G401.6 (cell line): ENCODE measurements around the gene TBC1D14.
"Not testable (repeated sequence)": the region's sequence is repeated elsewhere in the genome, so short reads cannot be mapped to it uniquely, and the experiment has no call there.

Source experiments
- FAIRE-seq: peaks from 2 replicates; lab custom pipeline; 2012; peaks lifted over from hg19 to GRCh38; lab: Jason Lieb, UNC

TBC1D14 gene

DNA sequence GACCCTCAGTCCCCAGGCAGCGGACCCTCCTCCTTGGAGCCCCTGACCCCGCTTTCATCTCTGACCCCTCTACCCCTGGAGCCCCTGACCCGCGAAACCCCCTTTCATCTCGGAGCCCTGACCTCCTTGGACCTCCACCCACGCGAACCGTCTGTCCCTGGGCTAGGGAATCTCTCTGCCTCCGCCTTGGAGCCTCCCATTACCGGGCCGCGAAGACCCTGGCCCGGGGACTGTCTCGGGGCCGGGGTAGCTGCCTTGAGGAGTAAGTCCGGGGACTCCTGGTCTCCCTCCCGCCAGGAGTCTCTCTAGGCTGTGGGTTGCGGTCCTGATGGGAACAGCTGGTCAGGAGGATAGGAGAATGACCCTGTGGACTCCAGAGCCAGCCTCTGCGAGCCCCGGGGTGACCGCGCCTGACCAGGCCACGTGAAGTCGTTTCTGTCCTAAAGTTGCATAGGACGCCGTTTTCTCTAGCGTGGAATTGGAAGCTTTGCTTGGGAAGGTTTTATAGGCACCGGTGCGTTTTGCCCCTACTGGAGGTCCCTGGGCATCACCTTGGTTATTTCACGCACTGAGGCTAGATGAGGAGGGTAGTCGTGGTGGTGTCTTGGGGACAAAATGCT is 824 bp downstream of the TBC1D14 start:
- no peak for FAIRE-seq

DNA sequence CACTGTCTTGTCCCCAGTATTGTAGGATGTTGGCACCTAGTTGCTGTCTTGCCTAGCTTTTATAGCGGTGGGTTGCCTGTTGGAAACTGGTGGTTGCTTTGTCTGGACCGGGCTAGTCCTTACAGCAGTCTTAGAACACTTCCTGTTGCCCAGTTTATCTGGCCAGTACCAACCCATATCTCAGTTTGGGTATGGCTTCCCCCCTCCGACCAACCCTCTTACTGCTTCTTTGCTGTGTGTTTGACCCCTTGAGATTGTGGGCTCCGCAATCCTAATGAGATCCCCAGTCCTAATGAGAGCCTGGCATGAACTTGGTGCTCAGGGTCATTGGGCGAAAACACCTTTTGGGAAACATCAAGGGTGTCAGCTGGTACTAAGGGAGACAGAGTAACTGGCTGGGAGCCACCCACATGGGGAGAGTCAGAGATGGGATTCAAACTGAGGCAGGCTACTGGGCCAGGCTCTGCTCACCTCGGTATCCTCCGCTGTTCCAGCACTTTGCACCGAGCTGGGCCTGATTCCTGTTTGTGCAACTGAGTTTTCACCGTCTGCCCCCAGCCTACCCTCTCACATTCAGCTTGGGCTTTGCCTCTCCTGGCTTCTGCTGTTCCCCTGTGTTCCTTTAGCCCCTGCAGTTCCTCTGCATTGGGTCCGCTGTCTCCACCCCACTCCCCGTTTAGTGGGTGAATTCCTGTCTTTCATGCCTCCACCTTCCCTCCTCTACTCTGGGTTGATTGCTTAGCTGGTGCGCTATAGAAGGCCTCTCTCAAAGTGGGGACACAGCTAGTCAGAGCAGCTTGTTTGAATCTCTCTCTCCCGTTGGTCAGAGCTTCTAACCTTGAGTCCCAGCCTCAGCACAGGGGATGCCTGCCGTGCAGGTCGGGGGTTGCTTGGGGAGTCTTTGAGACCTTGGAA is 1.6 kb downstream of the TBC1D14 start:
- FAIRE-seq, result no peak

DNA sequence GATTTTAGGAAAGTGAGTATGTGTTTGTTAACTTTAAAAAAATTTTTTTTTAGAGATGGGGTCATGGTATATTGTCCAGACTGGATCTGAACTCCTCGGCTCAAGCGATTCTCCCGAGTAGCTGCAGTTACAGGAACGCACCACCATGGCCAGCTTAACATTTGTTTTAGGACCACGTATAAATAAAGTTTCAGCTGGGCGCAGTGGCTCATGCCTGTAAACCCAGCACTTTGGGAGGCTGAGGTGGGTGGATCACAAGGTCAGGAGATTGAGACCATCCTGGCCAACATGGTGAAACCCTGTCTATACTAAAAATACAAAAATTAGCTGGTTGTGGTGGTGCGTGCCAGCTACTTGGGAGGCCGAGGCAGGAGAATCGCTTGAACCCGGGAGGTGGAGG is 2.3 kb downstream of the TBC1D14 start:
- not testable (repeated sequence) for FAIRE-seq

DNA sequence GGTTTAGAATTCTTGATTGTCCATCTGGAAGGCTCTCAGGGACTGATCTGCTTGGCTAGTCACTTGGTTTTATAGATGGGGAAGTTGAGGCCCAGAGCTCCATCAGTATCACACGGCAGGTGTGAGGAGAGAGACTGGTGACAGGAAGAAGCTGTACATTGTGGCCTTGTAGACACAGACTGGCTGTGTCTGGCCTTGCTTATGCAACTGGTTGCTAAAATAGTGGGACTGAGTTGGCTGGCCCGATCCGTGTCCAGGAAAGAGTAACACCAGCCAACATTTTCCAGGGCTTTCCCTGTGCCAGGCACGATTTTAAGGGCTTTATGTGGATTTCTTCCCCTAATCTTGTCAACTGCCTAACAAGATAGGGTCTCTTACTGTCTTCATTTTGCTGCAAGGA is 2.8 kb downstream of the TBC1D14 start:
- FAIRE-seq, result no peak

DNA sequence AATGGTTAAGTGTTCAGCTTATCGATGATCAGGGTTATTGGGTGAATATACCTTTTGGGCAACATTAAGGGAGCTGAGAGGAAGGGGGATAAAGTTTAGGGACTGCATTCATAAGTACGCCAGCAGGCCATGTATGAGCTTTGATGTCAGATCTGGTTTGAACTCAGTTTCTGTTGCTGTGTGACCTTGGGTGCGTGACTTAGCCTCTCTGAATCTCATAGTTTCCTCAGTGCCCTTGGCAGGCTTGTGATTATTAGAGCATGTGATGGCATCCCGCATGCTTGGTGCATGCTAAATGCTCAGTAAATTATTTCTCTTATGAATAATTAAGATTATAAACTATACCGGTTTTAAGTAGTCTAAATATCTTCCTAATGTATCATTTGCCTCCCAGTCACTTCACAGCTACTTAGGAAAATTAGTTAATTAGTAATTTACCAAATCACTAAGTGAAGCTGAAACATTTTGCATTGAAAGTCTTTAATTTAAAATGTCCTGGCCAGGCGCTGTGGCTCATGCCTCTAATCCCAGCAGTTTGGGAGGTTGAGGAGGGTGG is 3.8 kb downstream of the TBC1D14 start:
- FAIRE-seq, result no peak

DNA sequence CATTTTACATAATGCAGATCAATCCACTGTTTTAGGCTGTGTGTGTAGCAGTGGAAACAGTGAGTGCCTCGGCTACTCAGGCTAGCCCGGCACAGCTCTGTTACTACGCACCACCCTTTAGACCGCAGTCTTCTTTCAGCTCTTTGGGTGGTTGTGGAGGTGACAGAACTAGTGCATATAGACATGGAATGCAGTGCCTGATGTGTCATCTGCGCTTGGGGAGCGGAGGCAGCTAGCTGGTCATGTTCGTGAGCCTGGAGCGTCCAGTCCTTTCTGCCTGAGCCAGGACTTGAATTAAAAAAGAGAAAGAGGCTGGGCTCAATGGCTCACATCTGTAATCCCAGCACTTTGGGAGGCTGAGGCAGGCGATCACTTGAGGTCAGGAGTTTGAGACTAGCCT is 4.8 kb downstream of the TBC1D14 start:
- no peak for FAIRE-seq

DNA sequence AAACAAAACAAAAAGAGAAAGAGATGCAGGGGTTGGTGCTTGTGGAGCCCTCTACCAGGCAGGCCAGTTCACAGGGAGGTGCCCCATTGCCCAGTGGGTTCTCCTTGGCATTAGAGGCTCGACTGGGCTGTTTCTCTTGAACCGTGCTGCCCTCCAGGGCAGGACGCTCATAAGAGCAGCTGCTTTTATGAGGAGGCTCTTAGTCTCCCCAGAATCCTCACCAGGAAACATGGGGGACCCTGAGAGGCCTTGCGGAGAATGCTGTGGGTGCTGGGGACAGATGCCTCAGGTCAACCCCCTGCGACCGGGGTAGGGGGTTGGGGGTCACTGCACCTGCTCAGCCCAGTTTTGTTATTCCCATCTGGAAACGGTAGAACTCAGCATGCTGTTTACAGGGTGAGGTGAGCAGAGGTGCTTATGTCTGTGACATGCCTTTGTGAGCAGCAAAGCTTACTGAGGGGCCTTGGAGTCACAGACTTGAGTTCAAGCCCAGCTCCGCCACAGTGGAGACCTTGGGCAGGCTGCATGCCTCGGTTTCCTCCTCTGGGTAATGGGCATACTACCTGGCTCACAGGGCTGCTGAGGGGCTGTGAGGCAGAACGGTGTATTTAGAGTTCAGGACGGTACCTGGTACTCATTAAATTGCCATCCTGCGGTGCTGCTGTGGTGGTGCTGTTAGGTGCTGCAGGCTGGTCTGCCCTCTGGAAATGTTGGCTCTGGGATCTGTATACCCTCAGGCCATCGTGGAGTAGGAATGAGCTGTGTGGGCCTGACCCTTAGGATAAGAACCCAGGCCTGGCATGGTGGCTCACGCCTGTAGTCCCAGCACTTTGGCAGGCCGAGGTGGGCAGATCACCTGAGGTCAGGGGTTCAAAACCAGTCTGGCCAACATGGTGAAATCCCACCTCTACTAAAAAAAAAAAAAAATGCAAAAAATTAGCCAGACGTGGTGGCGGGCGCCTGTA is 5.7 kb downstream of the TBC1D14 start:
- no peak for FAIRE-seq

DNA sequence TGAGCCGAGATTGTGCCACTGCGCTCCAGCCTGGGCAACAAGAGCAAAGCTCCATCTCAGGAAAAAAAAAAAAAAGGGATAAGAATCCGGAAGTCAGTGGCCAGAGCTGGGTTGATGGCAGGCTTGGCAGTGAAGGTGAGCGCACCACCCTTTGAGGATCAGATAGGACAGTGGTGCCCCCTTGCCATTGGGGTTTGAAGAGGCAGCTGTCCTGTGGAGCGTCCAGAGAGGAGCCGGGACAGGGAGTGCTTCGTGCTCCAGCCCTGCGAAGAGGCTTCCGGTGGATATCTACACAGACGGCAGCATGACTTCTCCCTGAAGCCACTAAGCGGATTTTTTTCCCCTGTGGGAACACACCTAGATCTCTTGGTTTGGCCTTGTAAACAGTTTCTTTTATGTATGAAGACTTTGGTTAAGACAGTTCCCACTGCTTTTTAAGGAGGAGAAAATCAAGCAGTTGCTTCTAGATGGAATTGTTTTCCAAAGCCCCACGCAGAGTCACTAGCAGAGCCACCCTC is 6.5 kb downstream of the TBC1D14 start:
- no peak for FAIRE-seq

DNA sequence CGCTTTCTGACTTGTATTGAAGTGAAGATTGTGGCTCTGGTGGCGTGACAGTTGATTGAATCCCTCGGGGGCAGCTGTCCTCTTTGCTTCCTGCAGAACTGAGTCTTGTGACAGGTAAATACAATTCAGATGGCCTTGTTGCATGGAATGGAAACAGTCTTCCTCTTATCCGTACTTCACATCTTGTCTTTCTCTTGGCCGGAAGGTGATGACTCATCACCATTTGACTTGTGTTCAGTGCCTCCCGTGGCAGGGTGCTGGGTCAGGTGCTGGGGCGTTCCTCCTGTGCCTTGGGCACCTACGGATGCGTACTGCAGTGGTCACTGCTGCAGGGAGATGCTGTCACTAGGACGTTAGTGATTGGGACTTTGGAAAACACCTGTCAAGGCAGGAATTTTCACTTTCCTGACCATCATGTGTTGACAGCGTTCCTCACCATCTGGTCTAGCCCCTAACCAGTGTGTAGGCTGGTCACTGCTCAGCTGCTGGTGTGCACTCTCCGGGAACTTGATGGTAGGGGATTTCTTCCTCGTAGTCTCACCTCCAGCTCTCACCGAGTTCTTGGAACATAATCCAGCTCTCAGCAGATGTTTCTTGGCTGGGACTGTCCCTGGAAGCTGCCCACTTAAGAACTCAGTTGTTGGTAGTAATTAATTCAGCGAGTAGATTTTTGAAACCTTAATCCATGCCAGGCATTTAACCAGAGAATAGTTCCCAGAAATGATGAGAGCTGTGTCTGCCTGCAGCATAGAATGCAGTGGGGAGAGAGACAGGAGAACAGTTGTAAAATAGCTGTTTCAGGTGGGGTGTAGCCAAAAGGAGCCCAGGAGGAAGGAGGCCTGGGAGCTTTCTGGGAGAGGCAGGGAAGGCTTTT is 7.2 kb downstream of the TBC1D14 start:
- no peak for FAIRE-seq

DNA sequence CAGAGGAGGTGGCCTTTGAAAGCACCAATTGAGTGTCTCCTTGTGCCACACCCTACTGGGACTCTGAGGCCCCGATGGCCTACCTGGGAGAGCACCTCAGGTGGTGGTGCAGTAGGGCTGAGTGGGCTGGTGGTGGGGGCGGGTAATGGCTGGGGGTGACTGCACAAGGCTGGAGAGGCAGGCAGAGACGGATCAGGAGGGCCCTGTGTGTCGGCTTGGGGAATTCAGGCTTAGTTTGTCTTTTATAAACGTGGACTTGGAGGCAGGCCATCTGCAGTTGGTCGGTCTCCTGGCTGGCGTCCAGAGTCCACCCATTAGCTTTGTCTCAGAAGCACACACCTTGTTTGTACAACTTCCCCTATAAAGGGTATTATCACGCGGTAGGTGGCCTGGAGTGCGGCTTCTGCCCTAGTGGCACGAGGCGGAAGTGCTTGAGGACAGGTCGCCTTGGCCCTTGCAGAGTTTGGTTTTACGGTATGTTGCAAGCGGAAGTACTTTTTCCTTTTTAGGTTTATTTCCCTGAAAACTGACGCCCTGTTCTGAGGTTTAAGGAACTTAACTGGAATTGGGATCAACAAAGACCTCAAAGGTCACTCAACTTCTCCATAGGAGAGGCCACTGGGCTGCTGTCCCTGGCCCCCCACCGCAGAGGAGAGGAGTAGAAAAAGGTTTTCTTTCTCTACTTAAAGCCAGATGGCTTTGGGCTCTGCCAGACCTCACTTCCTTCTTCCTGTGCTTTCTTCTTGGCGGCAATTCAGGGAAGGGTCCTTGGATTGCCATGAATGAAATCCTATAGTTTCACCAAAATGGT is 8.0 kb downstream of the TBC1D14 start:
- FAIRE-seq, result no peak

DNA sequence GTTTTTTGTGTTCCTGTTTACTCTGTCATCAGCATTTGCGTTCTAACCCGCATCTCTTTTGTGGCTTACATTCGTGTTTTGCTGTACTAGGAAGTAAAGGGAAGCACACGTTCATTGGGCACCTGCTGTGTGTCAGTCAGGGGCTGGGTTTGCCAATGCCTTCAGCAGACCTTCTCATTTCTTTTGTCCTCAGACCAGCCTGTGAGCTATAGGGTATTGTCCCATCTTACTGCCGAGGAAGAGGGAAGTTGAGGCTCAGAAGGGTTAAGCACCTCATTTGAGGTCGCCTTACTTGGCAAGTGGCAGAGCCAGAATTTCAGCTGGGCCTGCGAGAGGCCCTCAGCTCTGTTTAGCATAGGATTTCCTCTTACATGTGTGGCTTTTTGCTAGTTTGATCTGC is 8.7 kb downstream of the TBC1D14 start:
- no peak for FAIRE-seq

DNA sequence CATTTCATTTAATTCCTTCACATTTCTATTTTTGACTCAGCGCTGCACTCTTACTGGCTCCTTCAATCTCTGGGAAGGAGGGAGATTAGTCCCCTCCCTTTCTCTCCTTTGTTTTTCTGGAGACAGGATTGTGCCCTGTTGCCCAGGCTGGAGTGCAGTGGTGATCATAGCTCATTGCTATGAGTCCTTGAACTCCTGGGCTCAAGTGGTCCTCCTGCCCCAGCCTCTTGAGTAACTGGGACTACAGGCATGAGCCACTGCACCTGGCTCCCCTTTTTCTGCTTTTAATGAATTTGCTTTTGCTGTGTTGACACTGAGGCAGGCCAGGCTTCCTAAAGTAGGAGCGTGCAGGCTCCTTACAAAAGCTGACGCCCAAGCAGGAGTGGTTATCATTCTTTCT is 10.5 kb downstream of the TBC1D14 start:
- FAIRE-seq, result no peak

DNA sequence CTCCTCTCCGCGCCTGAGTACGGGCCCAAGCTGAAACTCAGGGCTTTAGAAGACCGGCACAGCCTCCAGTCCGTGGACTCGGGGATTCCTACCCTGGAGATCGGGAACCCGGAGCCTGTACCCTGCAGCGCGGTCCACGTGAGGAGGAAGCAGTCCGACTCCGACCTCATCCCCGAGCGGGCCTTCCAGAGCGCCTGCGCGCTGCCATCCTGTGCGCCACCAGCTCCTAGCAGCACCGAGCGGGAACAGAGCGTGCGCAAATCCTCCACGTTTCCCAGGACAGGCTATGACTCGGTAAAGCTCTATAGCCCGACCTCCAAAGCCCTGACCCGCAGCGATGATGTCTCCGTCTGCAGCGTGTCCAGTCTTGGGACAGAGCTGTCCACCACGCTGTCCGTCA is 13.9 kb downstream of the TBC1D14 start:
- FAIRE-seq, result no peak

DNA sequence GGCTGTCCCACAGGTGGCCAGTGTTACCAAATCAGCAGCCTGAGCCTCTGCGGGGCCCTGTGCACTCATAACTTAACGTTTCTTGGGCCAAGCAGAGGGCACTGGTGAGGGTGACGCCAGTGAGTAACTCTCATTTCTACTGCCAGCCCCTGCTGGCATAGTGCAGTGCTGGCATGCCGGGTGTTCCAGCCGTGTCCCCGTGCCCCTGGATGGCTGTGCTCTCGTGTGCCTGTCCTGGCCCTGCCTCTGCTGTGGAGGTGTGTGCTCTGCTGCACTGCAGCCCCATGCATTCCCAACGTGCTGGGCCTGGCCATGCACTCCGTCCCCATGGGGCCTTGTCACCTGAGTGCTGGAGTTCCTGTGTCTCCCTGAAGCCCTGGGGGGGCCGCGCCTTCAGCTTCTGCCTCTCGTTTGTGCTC is 14.7 kb downstream of the TBC1D14 start:
- no peak for FAIRE-seq

DNA sequence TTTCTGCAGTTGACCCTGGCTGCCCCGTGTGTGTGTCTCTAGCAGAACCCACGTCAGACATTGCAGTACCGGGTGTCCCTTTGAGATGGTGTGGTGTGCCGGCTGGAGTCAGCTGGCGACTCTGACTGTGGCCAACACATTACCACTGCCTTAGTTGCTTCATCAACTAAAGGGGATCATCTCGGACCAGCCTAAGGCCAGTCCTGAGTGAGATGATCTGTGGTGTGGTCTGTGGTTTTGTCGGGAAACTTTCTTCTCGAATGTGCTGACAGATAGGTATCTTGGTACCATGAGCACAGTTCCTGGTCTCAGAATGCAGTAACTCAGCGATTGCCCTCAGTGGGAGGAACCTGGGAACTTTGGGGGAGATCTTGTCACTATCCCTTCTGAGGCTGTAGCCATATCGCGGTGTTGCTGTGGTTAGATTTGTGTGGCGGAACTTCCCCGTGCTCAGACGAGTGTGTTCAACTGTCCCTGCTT is 15.8 kb downstream of the TBC1D14 start:
- no peak for FAIRE-seq

DNA sequence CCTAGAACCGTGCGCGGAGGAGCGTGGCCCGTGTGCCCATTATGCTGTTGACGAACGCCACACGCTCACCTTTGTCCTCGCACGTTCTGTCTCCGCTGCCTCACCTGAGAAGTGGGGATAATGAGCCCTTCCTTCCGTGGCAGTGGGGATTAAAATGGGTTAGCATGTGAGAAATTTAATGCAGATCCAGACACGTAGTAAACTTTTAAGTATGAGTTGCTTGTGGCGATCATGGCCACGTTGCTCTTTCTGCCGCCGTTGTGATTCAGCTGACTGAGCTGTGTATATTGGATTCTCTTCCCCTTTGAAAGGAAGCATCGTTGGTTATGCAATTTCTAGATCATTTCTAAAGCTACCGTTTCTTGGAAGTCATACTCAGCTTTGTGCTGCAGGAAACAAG is 16.5 kb downstream of the TBC1D14 start:
- no peak for FAIRE-seq

DNA sequence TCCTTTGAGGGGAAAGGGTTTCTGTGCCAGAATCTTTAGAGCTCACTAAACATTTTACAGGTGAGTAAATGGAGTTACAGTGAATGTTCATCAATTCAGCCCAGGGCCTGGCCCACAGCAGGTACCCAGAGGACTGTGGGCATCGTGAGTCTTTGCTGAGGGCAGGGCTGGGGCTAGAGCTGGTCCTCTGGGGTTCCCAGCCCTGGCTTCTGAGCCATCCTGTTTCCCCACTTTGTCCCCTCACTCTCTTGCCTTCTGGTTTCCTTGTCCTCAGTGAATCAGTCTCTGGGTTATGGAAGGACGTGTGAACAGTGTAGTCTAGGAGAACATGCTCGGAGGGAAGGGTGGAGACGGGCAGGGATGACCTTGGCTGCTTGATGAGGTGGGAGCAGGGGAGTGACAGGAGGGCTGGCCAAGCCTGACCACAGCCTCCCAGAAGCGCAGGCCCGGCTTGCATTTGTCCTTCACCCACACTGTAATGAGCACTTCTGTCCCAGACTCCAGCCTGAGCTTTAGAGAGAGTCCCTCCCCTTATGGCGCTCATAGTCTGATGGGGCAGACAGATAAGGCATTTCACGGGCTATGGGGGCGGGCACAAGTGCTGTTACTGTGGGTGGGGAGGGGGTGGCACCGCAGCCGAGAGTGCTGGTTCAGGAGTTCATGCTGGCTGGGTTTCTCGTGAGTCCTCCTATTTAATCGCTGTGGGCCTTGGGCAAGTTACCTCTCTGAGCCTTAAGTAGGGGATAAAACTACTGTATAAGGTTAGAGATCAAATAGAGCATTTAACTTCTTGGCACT is 17.3 kb downstream of the TBC1D14 start:
- FAIRE-seq, result no peak

DNA sequence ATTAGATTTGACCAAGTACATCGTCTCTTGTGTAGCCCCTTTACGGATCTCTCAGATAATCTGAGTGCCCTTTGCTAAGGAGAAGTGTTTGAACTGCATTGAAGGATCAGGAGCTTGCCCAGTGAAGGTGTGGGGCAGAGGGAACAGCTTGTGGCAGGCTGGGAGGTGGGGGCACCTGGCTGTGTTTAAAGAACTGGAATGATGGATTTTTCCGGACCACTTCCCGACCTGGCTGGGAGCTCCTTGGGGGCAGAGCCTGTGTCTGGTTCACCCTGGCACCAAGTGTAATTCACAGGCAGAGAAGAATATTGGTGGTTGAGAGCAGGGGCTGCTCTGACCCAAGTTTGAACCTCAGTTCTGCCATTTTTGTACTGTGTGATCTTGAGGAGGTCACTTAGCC is 18.5 kb downstream of the TBC1D14 start:
- no peak for FAIRE-seq

DNA sequence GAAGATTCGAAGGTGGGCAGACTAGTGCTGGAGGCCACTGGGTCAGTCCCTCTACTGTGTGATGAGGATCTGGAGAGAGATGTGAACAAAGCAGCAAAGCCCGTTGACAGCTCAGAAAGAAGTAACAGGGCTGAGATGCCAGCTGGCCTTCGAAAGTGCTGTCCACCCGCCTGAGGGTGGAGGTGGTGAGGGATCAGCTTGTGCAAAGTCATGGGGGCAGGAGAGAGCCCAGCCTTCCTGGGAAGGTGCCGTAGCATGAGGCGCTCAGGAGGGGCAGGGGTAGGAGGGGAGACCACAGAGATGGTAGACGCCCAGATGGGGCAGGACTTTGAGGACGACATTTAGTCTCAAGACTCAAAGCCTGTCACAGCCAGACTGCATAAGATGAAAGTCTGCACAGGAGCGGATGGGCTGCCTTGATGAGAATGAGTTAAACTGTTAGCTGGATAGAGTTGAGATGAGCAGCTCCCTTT is 19.7 kb downstream of the TBC1D14 start:
- FAIRE-seq, result no peak
